ENCODE data around the gene VWA5B1.

VWA5B1 gene

GRCh38 chr1:20367116-20367585, 76.5 kb downstream of the VWA5B1 start:
- DNase-seq (ENCODE audit: low read depth in 1 of 2, low spot score in 1 of 2), result no peak
- TF ChIP-seq CTCF (IDR thresholded peaks at IDR 0.05; ENCODE audit: insufficient read depth, low read length) (no peak), REST (IDR thresholded peaks at IDR 0.05; ENCODE audit: insufficient replicate concordance, low read depth) (no peak), GABPA (IDR thresholded peaks at IDR 0.05; ENCODE audit: low read depth) (no peak), SPI1 (IDR thresholded peaks at IDR 0.05; ENCODE audit: borderline replicate concordance, low read depth) (no peak), POLR2AphosphoS5 (IDR thresholded peaks at IDR 0.05; ENCODE audit: low read depth) (no peak)
- H3K4me3 ChIP-seq (replicated peaks; ENCODE audit: insufficient read depth, low read length), result no peak overlapping the region
- H3K27ac ChIP-seq (replicated peaks), result no peak overlapping the region
- H3K27me3 ChIP-seq (ENCODE audit: insufficient read depth, poor library complexity, severe bottlenecking), result peaks cover 22% of the 10 kb centered on the region

GRCh38 chr1:20367626-20368025, 77.0 kb downstream of the VWA5B1 start:
- DNase-seq (ENCODE audit: low read depth in 1 of 2, low spot score in 1 of 2), result no peak
- TF ChIP-seq GABPA (IDR thresholded peaks at IDR 0.05; ENCODE audit: low read depth) (no peak), SPI1 (IDR thresholded peaks at IDR 0.05; ENCODE audit: borderline replicate concordance, low read depth) (no peak), REST (IDR thresholded peaks at IDR 0.05; ENCODE audit: insufficient replicate concordance, low read depth) (no peak), POLR2AphosphoS5 (IDR thresholded peaks at IDR 0.05; ENCODE audit: low read depth) (no peak), CTCF (IDR thresholded peaks at IDR 0.05; ENCODE audit: insufficient read depth, low read length) (no peak)
- no peak overlapping the region for H3K27ac ChIP-seq (replicated peaks)
- peaks cover 22% of the 10 kb centered on the region for H3K27me3 ChIP-seq (ENCODE audit: insufficient read depth, poor library complexity, severe bottlenecking)
- no peak overlapping the region for H3K4me3 ChIP-seq (replicated peaks; ENCODE audit: insufficient read depth, low read length)

- Histone ChIP-seq H3K27me3 (ENCODE audit: insufficient read depth, poor library complexity, severe bottlenecking) (peaks cover 24% of the 10 kb centered on the region), H3K27ac (replicated peaks) (no peak overlapping the region), H3K4me3 (replicated peaks; ENCODE audit: insufficient read depth, low read length) (no peak overlapping the region)
- no peak for TF ChIP-seq REST (IDR thresholded peaks at IDR 0.05; ENCODE audit: insufficient replicate concordance, low read depth)
- no peak for DNase-seq (ENCODE audit: low read depth in 1 of 2, low spot score in 1 of 2)
Measured at GRCh38 chr1:20368866-20369470, 78.3 kb downstream of the VWA5B1 start.

Measured in HL-60 (cell line).